SK-N-SH (cell line): ENCODE measurements around the gene GABRD. TPM values are rescaled to one million over a fixed set of nuclear protein-coding genes. Genes with fewer than 3 reads are reported as not detected.

Source experiments
- CTCF ChIA-PET: fragments of 300-600, 350-600 bp; formaldehyde crosslinking; extraction: SDS; loops from one replicate; lab custom pipeline; 2021; lab: Yijun Ruan, JAX
- POLR2A ChIA-PET: fragments of 350-600 bp; sonication (Branson Sonifier 250); formaldehyde crosslinking; extraction: SDS; loops from one replicate; lab custom pipeline; 2020; ENCODE audit warnings: antibody characterized with exemption, inconsistent platforms; lab: Yijun Ruan, JAX
- DNase-seq: peaks from one replicate; pipeline ENCODE4 v3.0.0; 2012
- H2AFZ ChIP-seq: fragments of 200-600 bp; sonication (generic); 2 replicates; pipeline ENCODE4 v1.8.1; 2016; ENCODE audit warnings: antibody characterized with exemption, mild to moderate bottlenecking, low read depth
- H3F3A ChIP-seq: fragments of 200-600 bp; sonication (generic); replicated peaks from 2 replicates; pipeline ENCODE3; 2016; ENCODE audit warnings: antibody characterized with exemption, mild to moderate bottlenecking; ENCODE audit not compliant: insufficient read depth
- H3K27ac ChIP-seq, 2 experiments: fragments of 200-500 bp in 1 of 2; fragments of 200-600 bp in 1 of 2; sonication (Bioruptor generic) in 1 of 2; sonication (generic), shearing (Covaris generic) in 1 of 2; 2 replicates each; pipeline versions ENCODE4 v1.5.1 to v1.6.1; 2014 to 2016; ENCODE audit warnings: low read depth in 2 of 2, inconsistent platforms in 1 of 2, low read length in 1 of 2, mild to moderate bottlenecking in 1 of 2, mixed read lengths in 1 of 2
- H3K27me3 ChIP-seq: fragments of 200-600 bp; sonication (generic), shearing (Covaris generic); 2 replicates; pipeline ENCODE4 v1.6.1; 2016; ENCODE audit warnings: mixed run types; ENCODE audit not compliant: insufficient read depth
- H3K36me3 ChIP-seq, 2 experiments: fragments of 200-500 bp in 1 of 2; fragments of 200-600 bp in 1 of 2; sonication (Bioruptor generic) in 1 of 2; sonication (generic) in 1 of 2; replicated peaks in 1 of 2; 2 replicates each; pipeline versions ENCODE3 to v1.5.1; 2014 to 2016; ENCODE audit warnings: low read length in 1 of 2, mild to moderate bottlenecking in 1 of 2; ENCODE audit not compliant: insufficient read depth in 2 of 2, control insufficient read depth in 1 of 2
- H3K4me1 ChIP-seq, 2 experiments: fragments of 200-500 bp in 1 of 2; fragments of 200-600 bp in 1 of 2; sonication (Bioruptor generic) in 1 of 2; sonication (generic), shearing (Covaris generic) in 1 of 2; 2 replicates each; pipeline versions ENCODE4 v1.5.1 to v1.6.1; 2014 to 2016; ENCODE audit warnings: low read depth in 1 of 2, low read length in 1 of 2, mixed run types in 1 of 2; ENCODE audit not compliant: insufficient read depth in 2 of 2, control insufficient read depth in 1 of 2
- H3K4me2 ChIP-seq: fragments of 200-600 bp; sonication (generic), shearing (Covaris generic); 2 replicates; pipeline ENCODE4 v1.6.1; 2017; ENCODE audit warnings: mixed run types
- H3K4me3 ChIP-seq, 2 experiments: fragments of 200-500 bp in 1 of 2; fragments of 200-600 bp in 1 of 2; sonication (Bioruptor generic) in 1 of 2; sonication (generic), shearing (Covaris generic) in 1 of 2; 2 replicates each; pipeline versions ENCODE4 v1.5.1 to v1.8.1; 2014 to 2016; ENCODE audit warnings: low read depth in 2 of 2, inconsistent platforms in 1 of 2, low read length in 1 of 2, mild to moderate bottlenecking in 1 of 2, mixed read lengths in 1 of 2, moderate library complexity in 1 of 2
- H3K79me2 ChIP-seq: fragments of 200-600 bp; sonication (generic); 2 replicates; pipeline ENCODE4 v1.8.1; 2017; ENCODE audit warnings: mild to moderate bottlenecking; ENCODE audit not compliant: insufficient read depth
- H3K9ac ChIP-seq: fragments of 200-600 bp; sonication (generic); 2 replicates; pipeline ENCODE4 v1.6.1; 2017; ENCODE audit warnings: mixed run types
- H3K9me2 ChIP-seq: fragments of 200-600 bp; sonication (generic); 2 replicates; pipeline ENCODE4 v1.6.1; 2017; ENCODE audit warnings: mixed run types
- H3K9me3 ChIP-seq: fragments of 200-600 bp; sonication (generic); 2 replicates; pipeline ENCODE4 v1.6.1; 2017; ENCODE audit warnings: mixed run types, mild to moderate bottlenecking, moderate library complexity
- H4K20me1 ChIP-seq: fragments of 200-600 bp; sonication (generic); 2 replicates; pipeline ENCODE4 v1.6.1; 2017; ENCODE audit warnings: mild to moderate bottlenecking, mixed run types; ENCODE audit not compliant: insufficient read depth
- CHD2 ChIP-seq: fragments of 150-350 bp; IDR thresholded peaks from 2 replicates; pipeline ENCODE4 v1.6.1; 2018; ENCODE audit warnings: low read length; ENCODE audit not compliant: partially characterized antibody
- ELF1 ChIP-seq: IDR thresholded peaks from 2 replicates; pipeline ENCODE4 v1.4.0; 2012
- EZH2phosphoT487 ChIP-seq: fragments of 200-600 bp; sonication (generic); IDR thresholded peaks from 2 replicates; pipeline ENCODE4 v1.6.1; 2017; ENCODE audit warnings: low read depth, mixed run types, mild to moderate bottlenecking, antibody characterized with exemption, moderate library complexity, borderline replicate concordance
- FOSL2 ChIP-seq: IDR thresholded peaks from 2 replicates; pipeline ENCODE4 v1.4.0; 2012; ENCODE audit warnings: low read depth, mild to moderate bottlenecking, moderate library complexity, borderline replicate concordance
- FOXM1 ChIP-seq: IDR thresholded peaks from 2 replicates; pipeline ENCODE4 v1.4.0; 2012; ENCODE audit warnings: low read depth, mild to moderate bottlenecking
- GATA2 ChIP-seq: sonication (generic); formaldehyde crosslinking; IDR thresholded peaks from 2 replicates; pipeline ENCODE4 v1.5.0; 2020; ENCODE audit warnings: mild to moderate bottlenecking, missing genetic modification reagents
- IRF3 ChIP-seq: fragments of 150-350 bp; IDR thresholded peaks from 2 replicates; pipeline ENCODE4 v1.6.1; 2016; ENCODE audit warnings: mild to moderate bottlenecking, low read depth, low read length
- JUND ChIP-seq: IDR thresholded peaks from 2 replicates; pipeline ENCODE4 v1.4.0; 2012
- MAX ChIP-seq: IDR thresholded peaks from 2 replicates; pipeline ENCODE4 v1.4.0; 2012; ENCODE audit warnings: low read depth
- MEF2A ChIP-seq: IDR thresholded peaks from 2 replicates; pipeline ENCODE4 v1.4.0; 2012; ENCODE audit warnings: low read depth, borderline replicate concordance
- NRF1 ChIP-seq: IDR thresholded peaks from 2 replicates; pipeline ENCODE4 v1.6.1; 2012; ENCODE audit warnings: low read depth, mild to moderate bottlenecking, low read length
- RAD21 ChIP-seq: IDR thresholded peaks from 2 replicates; pipeline ENCODE4 v1.6.1; 2012; ENCODE audit warnings: mild to moderate bottlenecking, low read length
- REST ChIP-seq: IDR thresholded peaks from 2 replicates; pipeline ENCODE4 v1.6.1; 2012; ENCODE audit warnings: mild to moderate bottlenecking, low read depth, low read length, moderate library complexity
- RFX5 ChIP-seq: IDR thresholded peaks from 2 replicates; pipeline ENCODE4 v1.6.1; 2012; ENCODE audit warnings: mild to moderate bottlenecking, improper control_type of control experiment, low read length
- RXRA ChIP-seq: IDR thresholded peaks from 2 replicates; pipeline ENCODE4 v1.4.0; 2012; ENCODE audit warnings: low read depth, mild to moderate bottlenecking, borderline replicate concordance
- SIN3A ChIP-seq: IDR thresholded peaks from 2 replicates; pipeline ENCODE4 v1.6.1; 2012; ENCODE audit warnings: low read depth, mild to moderate bottlenecking, low read length, moderate library complexity, borderline replicate concordance
- TAF1 ChIP-seq: IDR thresholded peaks from 2 replicates; pipeline ENCODE4 v1.6.1; 2012; ENCODE audit warnings: low read depth, mild to moderate bottlenecking, low read length, moderate library complexity, borderline replicate concordance
- TCF12 ChIP-seq: IDR thresholded peaks from 2 replicates; pipeline ENCODE4 v1.4.0; 2012
- TEAD4 ChIP-seq: IDR thresholded peaks from 2 replicates; pipeline ENCODE4 v1.4.0; 2012; ENCODE audit warnings: mild to moderate bottlenecking, borderline replicate concordance; ENCODE audit not compliant: insufficient read depth
- USF2 ChIP-seq: fragments of 150-350 bp; IDR thresholded peaks from 2 replicates; pipeline ENCODE4 v1.6.1; 2017; ENCODE audit warnings: antibody characterized with exemption, low read length, low read depth, borderline replicate concordance
- YY1 ChIP-seq: IDR thresholded peaks from 2 replicates; pipeline ENCODE4 v1.4.0; 2012; ENCODE audit warnings: low read depth, mild to moderate bottlenecking
- WGBS: methylation state at CpG from one replicate; pipeline ENCODE4 v1.1.6; 2017; ENCODE audit warnings: low lambda C conversion rate; 5-methylcytosine and 5-hydroxymethylcytosine counted together
- polyA plus RNA-seq, 3 experiments: library from polyadenylated mRNA; depleted of rRNA; stranded (reverse); fragments of >200 nt; gene quantifications; 2 replicates each; pipeline ENCODE4 v1.2.3, GENCODE V29; 2012

The GABRD gene
- polyA plus RNA-seq, 1 of the 3 experiments (the other 2 are of a cell fraction), result 0.07 TPM

- Histone ChIP-seq H3K36me3 (no peaks in the 10 kb centered on the region), H3K4me2 (peak within 1 kb of the TSS; percentile 67), H3K9me2 (no peaks in the 10 kb centered on the region), H3K9ac (peak within 1 kb of the TSS; percentile 55), H3K79me2 (no peaks in the 10 kb centered on the region), H3K4me3 (peak within 1 kb of the TSS; percentile 56 to 70), H3K4me1 (peaks cover 0 to 17% of the 10 kb centered on the region in 2 experiments; a peak in 1 of 4 replicates), H3F3A (no peaks in the 10 kb centered on the region), H3K27ac (peak within 1 kb of the TSS in 1 of 2 experiments; percentile 83; a peak in 1 of 4 replicates), H3K27me3 (no peaks in the 10 kb centered on the region), H3K9me3 (no peaks in the 10 kb centered on the region), H4K20me1 (no peaks in the 10 kb centered on the region)
- WGBS, result no CpG with 5 or more reads among the region's 83 CpGs
- ChIA-PET POLR2A (interaction anchor here (1.4 kb wide), 1 partner anchor 10 kb away, joined by 3 read pairs; no protein-coding TSS in a partner anchor), CTCF (interaction anchor here (1.1 to 6.9 kb wide), 8 partner anchors 18 to 114 kb away, joined by 3 to 138 read pairs (median 6); no protein-coding TSS in a partner anchor)
- peak; percentile 97 for DNase-seq
- TF ChIP-seq JUND (no peak), CHD2 (peak; percentile 10), RFX5 (peak; percentile 92), IRF3 (peak; percentile 57), TEAD4 (no peak)
- TF ChIP-seq, all 33 proteins: peak for 3
- peak within 1 kb of the TSS; percentile 51; the same call in 1 of the 2 replicates for H2AFZ ChIP-seq
Measured at GRCh38 chr1:2049718-2050431, 30.7 kb downstream of the GABRD start, which contains the start of gene PRKCZ. Gene PRKCZ, plus strand, starts transcription at chr1:2050411. Its CDS starts 220 bp downstream, at chr1:2050631.

GRCh38 chr1:2050461-2050792, 31.3 kb downstream of the GABRD start:
- WGBS, result no CpG with 5 or more reads among the region's 51 CpGs
- TF ChIP-seq RFX5 (no peak), TCF12 (no peak), EZH2phosphoT487 (no peak), GATA2 (no peak), TEAD4 (no peak), SIN3A (no peak), MAX (no peak), YY1 (no peak), USF2 (no peak), REST (no peak), RAD21 (no peak), RXRA (no peak), CHD2 (no peak), FOSL2 (no peak), MEF2A (no peak), ELF1 (no peak), FOXM1 (no peak), TAF1 (no peak), NRF1 (no peak)
- TF ChIP-seq, all 33 proteins: peak for 0
- CTCF ChIA-PET, result interaction anchor here (0.9 to 4.5 kb wide), 6 partner anchors 68 to 109 kb away, joined by 3 to 35 read pairs (median 4); no protein-coding TSS in a partner anchor

More at GRCh38 chr1:2050461-2050792, 31.3 kb downstream of the GABRD start:
- no peaks in the 10 kb centered on the region for H3K27me3 ChIP-seq
- H3K9ac ChIP-seq, result 0 out of 2 replicates have a peak overlapping the region, but pooled peaks have one; percentile 14
- peak; percentile 83 for DNase-seq
- POLR2A ChIA-PET, result interaction anchor here (1.4 kb wide), 1 partner anchor 10 kb away, joined by 3 read pairs; no protein-coding TSS in a partner anchor
- peak overlapping the region; percentile 32 to 70; a peak in 3 of 4 replicates for H3K4me3 ChIP-seq
- peak overlapping the region in 1 of 2 experiments; percentile 34; a peak in 1 of 4 replicates for H3K27ac ChIP-seq
- peaks cover 0 to 17% of the 10 kb centered on the region in 2 experiments; a peak in 1 of 4 replicates for H3K4me1 ChIP-seq
- H4K20me1 ChIP-seq, result no peaks in the 10 kb centered on the region
- H2AFZ ChIP-seq, result peak overlapping the region; percentile 51; the same call in 1 of the 2 replicates
- no peaks in the 10 kb centered on the region for H3F3A ChIP-seq
- H3K4me2 ChIP-seq, result no peak overlapping the region
- no peaks in the 10 kb centered on the region for H3K9me3 ChIP-seq
- no peaks in the 10 kb centered on the region for H3K9me2 ChIP-seq
- no peaks in the 10 kb centered on the region for H3K79me2 ChIP-seq
- no peaks in the 10 kb centered on the region for H3K36me3 ChIP-seq
